HepG2 (cell line): ENCODE measurements around the gene BCCIP. TPM values are rescaled to one million over a fixed set of nuclear protein-coding genes. Genes with fewer than 3 reads are reported as not detected.

Experiments
- RBM39 ChIP-seq: fragments of 200-400 bp; formaldehyde crosslinking; IDR thresholded peaks from one replicate; pipeline ENCODE4 v1.6.1; 2018; ENCODE audit warnings: antibody characterized with exemption, mild to moderate bottlenecking, low read depth, low read length; ENCODE audit not compliant: poor library complexity, severe bottlenecking
- SNAI1 ChIP-seq: sonication (generic); formaldehyde crosslinking; IDR thresholded peaks from 2 replicates; pipeline ENCODE4 v1.5.0; 2020; ENCODE audit warnings: mild to moderate bottlenecking, missing genetic modification reagents, borderline replicate concordance
- TGIF2 ChIP-seq: IDR thresholded peaks from 2 replicates; pipeline ENCODE4 v1.6.1; 2016; ENCODE audit warnings: control low read depth, missing compliant biosample characterization
- ZNF414 ChIP-seq: sonication (generic); formaldehyde crosslinking; IDR thresholded peaks from 2 replicates; pipeline ENCODE4 v1.5.0; 2020; ENCODE audit warnings: missing genetic modification reagents
- ZNF703 ChIP-seq: sonication (generic); formaldehyde crosslinking; IDR thresholded peaks from 2 replicates; pipeline ENCODE4 v1.5.1; 2020; ENCODE audit warnings: missing genetic modification reagents, mild to moderate bottlenecking, moderate library complexity, borderline replicate concordance
- ZXDC ChIP-seq: sonication (generic); formaldehyde crosslinking; IDR thresholded peaks from 2 replicates; pipeline ENCODE4 v1.5.0; 2020; ENCODE audit warnings: mild to moderate bottlenecking, missing genetic modification reagents
- polyA plus RNA-seq, 8 experiments: library from polyadenylated mRNA; depleted of rRNA in 3 of 8; stranded (reverse) in 7 of 8; unstranded in 1 of 8; fragments of >200 nt; fragmentation: Illumina TruSeq in 4 of 8; extraction: Trizol in 4 of 8; gene quantifications; 2 replicates each; pipeline versions ENCODE4 v1.2.1 to v1.2.3, GENCODE V29; 2011 to 2016; ENCODE audit warnings: low read depth in 4 of 8, missing spikeins in 1 of 8, mixed read lengths in 1 of 8; ENCODE audit not compliant: insufficient read depth in 1 of 8
- total RNA-seq, 5 experiments: library from RNA; depleted of rRNA; stranded (reverse); fragments of >200 nt; fragmentation: Illumina TruSeq; extraction: Trizol; gene quantifications; 2 replicates each; pipeline ENCODE4 v1.2.3, GENCODE V29; 2016; ENCODE audit warnings: low read depth in 1 of 5
- TF ChIP-seq, protein P1 (sequence below), 2 experiments: sonication (generic) in 1 of 2; formaldehyde crosslinking in 1 of 2; IDR thresholded peaks; 2 replicates each; pipeline versions ENCODE4 v1.6.1 to v1.9.0; 2014 to 2022; ENCODE audit warnings: antibody characterized with exemption in 1 of 2, borderline replicate concordance in 1 of 2, inconsistent platforms in 1 of 2, low read depth in 1 of 2, missing genetic modification reagents in 1 of 2
- TF ChIP-seq, protein P2 (sequence below): sonication (generic); formaldehyde crosslinking; IDR thresholded peaks from 2 replicates; pipeline ENCODE4 v1.5.1; 2020; ENCODE audit warnings: missing genetic modification reagents, mild to moderate bottlenecking, borderline replicate concordance
- TF ChIP-seq, protein P3 (sequence below): sonication (generic); formaldehyde crosslinking; IDR thresholded peaks from 2 replicates; pipeline ENCODE4 v1.4.0; 2020; ENCODE audit warnings: mild to moderate bottlenecking, missing genetic modification reagents
- TF ChIP-seq, protein P4 (sequence below): sonication (generic); formaldehyde crosslinking; IDR thresholded peaks from 2 replicates; pipeline ENCODE4 v1.5.1; 2020; ENCODE audit warnings: mild to moderate bottlenecking, moderate library complexity, missing genetic modification reagents

Gene BCCIP
- total and polyA plus RNA-seq, 2 of the 13 experiments (the other 11 are each of a cell fraction or from before 2014, with no cell fraction given), result 37.0 to 132 TPM

DNA sequence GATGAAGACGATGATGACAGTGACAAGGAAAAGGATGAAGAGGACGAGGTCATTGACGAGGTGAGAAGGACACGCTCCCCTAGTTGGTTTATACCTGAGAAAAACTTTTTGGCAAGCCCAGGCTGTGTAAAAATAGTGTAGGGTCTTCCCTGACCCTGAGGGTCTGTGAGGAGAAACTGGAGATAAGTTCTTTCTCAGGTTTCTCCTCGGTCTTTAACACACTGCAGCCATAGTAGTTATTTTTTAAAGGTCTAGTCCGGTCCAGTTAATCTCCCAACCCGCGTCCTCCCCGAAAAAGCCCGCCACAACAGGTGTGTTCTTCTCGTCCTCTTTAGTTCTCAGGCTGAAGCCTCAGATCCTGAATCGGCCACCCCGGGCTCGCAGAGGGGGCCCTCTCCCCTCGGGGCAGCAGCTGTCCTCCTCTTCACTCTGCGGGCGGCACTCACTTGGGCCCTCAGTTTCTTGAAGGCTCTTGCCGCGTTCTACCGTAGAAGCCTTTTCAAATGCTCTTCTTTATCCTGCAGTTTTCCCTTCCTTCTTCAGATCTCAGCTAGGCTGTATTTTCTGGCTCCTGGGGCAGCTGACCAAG lies 411 bp downstream of the BCCIP start (continued):
- TF ChIP-seq, protein P1, sequence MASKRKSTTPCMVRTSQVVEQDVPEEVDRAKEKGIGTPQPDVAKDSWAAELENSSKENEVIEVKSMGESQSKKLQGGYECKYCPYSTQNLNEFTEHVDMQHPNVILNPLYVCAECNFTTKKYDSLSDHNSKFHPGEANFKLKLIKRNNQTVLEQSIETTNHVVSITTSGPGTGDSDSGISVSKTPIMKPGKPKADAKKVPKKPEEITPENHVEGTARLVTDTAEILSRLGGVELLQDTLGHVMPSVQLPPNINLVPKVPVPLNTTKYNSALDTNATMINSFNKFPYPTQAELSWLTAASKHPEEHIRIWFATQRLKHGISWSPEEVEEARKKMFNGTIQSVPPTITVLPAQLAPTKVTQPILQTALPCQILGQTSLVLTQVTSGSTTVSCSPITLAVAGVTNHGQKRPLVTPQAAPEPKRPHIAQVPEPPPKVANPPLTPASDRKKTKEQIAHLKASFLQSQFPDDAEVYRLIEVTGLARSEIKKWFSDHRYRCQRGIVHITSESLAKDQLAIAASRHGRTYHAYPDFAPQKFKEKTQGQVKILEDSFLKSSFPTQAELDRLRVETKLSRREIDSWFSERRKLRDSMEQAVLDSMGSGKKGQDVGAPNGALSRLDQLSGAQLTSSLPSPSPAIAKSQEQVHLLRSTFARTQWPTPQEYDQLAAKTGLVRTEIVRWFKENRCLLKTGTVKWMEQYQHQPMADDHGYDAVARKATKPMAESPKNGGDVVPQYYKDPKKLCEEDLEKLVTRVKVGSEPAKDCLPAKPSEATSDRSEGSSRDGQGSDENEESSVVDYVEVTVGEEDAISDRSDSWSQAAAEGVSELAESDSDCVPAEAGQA (IDR thresholded peaks at IDR 0.05; ENCODE audit: low read depth), result no peak
- TF ChIP-seq, protein P1 (CRISPR knock-in tag; IDR thresholded peaks at IDR 0.05; ENCODE audit: borderline replicate concordance), result 0 out of 2 replicates have a peak, but pooled peaks have one; percentile 22
- TF ChIP-seq, protein P2, sequence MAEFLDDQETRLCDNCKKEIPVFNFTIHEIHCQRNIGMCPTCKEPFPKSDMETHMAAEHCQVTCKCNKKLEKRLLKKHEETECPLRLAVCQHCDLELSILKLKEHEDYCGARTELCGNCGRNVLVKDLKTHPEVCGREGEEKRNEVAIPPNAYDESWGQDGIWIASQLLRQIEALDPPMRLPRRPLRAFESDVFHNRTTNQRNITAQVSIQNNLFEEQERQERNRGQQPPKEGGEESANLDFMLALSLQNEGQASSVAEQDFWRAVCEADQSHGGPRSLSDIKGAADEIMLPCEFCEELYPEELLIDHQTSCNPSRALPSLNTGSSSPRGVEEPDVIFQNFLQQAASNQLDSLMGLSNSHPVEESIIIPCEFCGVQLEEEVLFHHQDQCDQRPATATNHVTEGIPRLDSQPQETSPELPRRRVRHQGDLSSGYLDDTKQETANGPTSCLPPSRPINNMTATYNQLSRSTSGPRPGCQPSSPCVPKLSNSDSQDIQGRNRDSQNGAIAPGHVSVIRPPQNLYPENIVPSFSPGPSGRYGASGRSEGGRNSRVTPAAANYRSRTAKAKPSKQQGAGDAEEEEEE (CRISPR knock-in tag), result 0 out of 2 replicates have a peak, but pooled peaks have one; percentile 60
- TF ChIP-seq, protein P3, sequence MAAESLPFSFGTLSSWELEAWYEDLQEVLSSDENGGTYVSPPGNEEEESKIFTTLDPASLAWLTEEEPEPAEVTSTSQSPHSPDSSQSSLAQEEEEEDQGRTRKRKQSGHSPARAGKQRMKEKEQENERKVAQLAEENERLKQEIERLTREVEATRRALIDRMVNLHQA (CRISPR knock-in tag), result no peak
- TF ChIP-seq, protein P4, sequence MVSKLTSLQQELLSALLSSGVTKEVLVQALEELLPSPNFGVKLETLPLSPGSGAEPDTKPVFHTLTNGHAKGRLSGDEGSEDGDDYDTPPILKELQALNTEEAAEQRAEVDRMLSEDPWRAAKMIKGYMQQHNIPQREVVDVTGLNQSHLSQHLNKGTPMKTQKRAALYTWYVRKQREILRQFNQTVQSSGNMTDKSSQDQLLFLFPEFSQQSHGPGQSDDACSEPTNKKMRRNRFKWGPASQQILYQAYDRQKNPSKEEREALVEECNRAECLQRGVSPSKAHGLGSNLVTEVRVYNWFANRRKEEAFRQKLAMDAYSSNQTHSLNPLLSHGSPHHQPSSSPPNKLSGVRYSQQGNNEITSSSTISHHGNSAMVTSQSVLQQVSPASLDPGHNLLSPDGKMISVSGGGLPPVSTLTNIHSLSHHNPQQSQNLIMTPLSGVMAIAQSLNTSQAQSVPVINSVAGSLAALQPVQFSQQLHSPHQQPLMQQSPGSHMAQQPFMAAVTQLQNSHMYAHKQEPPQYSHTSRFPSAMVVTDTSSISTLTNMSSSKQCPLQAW (CRISPR knock-in tag), result no peak
- TF ChIP-seq TGIF2 (CRISPR knock-in tag), result 0 out of 2 replicates have a peak, but pooled peaks have one; percentile 20
- no peak for TF ChIP-seq ZXDC (CRISPR knock-in tag)
- 0 out of 2 replicates have a peak, but pooled peaks have one; percentile 41 for TF ChIP-seq ZNF414
- TF ChIP-seq SNAI1 (CRISPR knock-in tag), result no peak
- TF ChIP-seq RBM39, result no peak
- no peak for TF ChIP-seq ZNF703
